Activated CD4-positive, alpha-beta T cell treated with anti-CD3 and anti-CD28 coated beads, Interleukin-2, amount 50 U/mL, for 24 hours (primary cell): ENCODE data around the gene GCH1.
A peak's percentile ranks its signal among the peaks of the same experiment; 100 is the strongest.
"Not testable (repeated sequence)": the region's sequence is repeated elsewhere in the genome, so short reads cannot be mapped to it uniquely, and the experiment has no call there.

ENCODE experiments used
- DNase-seq, 2 donors: peaks; one replicate each; pipeline ENCODE4 v3.0.0-alpha.2; 2020; ENCODE audit warnings: low read depth in 1 of 2, low spot score in 1 of 2

The GCH1 gene

GRCh38 chr14:54908973-54909372, 6.3 kb upstream of the GCH1 start:
- not testable (repeated sequence) for DNase-seq

DNA sequence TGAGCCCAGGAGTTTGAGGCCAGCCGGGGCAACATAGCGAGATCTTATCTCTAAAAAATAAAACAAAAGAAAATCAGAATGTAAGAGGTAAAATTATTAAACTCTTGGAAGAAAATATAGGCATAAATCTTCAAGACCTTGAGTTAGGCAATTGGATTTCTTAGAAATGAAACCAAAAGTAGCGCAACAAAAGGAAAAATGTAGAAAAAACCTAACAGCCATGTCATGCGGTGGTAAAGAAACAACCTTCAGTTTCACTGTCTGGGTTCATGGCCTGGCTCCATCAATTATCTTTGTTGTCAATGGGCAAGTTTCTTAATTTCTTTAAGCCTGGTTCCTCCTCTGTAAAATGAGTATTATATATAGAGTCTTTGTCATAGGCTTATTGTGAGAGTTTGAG, 5.6 kb upstream of the GCH1 start:
- DNase-seq = no peak

GRCh38 chr14:54906075-54906474, 3.4 kb upstream of the GCH1 start:
- DNase-seq = no peak

DNA sequence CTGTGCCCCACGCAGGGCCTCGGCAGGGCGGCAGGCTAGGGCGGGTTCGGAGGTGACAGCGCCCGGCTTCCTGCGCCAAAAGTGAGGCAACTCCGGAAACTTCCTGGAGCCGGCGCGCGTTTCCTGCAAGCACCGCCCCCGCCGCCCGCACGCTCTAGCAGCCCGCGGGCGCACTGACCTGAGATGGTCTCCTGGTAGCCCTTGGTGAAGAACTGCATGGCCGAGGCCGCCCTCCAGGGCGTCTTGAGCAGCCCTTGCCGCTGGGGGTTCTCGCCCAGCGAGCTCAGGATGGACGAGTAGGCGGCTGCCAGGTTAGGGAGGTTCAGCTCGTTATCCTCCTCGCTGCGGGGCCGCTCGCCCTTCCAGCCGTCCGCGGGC, 494 bp downstream of the GCH1 start:
- peak; percentile 57 to 69 for DNase-seq

- no peak for DNase-seq
Measured at GRCh38 chr14:54901380-54902142, 1.1 kb downstream of the GCH1 start.

DNA sequence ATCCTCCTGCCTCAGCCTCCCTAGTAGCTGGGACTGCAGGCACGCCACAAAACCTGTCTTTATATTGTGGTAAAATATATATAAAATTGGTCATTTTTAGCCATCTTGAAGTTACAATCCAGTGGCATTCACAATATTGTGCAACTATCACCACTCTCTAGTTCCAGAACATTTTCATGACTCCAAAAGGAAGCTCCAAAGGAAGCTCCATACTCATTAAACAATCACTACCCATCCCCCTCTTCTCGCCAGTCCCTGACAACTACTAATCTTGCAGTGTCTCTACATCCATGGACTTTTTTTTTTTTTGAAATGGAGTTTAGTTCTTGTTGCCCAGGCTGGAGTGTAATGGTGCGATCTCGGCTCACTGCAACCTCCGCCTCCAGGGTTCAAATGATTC, 3.1 kb downstream of the GCH1 start:
- no peak for DNase-seq

DNA sequence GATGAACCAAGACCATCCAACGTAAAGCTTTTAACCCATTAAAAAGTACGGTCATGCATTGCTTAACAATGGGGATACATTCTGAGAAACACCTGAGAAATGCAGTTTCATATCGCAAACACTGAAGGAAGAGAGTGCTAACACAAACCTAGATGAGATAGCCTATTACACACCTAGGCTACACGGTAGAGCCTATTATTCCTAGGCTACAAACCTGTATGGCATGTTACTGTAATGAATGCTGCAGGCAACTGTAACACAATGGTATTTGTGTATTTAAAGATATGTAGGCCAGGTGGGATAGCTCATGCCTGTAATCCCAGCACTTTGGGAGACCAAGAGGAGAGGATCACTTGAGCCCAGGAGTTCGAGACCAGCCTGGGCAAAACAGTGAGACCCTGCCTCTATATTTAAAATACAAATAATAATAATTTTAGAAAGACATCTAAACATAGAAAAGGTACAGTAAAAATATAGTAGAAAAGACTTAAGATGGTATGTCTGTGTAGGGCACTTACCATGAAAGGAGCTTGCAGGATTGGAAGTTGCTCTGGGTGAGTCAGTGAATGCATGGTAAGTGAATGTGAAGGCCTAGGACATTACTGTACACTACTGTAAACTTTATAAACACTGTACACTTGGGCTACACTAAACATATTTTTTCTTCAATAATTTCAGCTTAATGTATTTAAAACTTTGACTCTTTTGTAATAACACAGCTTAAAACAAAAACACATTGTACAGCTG, 4.6 kb downstream of the GCH1 start:
- not testable (repeated sequence) for DNase-seq

- no peak for DNase-seq
Measured at GRCh38 chr14:54895683-54896082, 6.9 kb downstream of the GCH1 start.

GRCh38 chr14:54894995-54895394, 7.6 kb downstream of the GCH1 start:
- no peak for DNase-seq

- DNase-seq = peak in 1 of 2 donors; percentile 30
Measured at GRCh38 chr14:54893151-54893760, 9.4 kb downstream of the GCH1 start.

DNA sequence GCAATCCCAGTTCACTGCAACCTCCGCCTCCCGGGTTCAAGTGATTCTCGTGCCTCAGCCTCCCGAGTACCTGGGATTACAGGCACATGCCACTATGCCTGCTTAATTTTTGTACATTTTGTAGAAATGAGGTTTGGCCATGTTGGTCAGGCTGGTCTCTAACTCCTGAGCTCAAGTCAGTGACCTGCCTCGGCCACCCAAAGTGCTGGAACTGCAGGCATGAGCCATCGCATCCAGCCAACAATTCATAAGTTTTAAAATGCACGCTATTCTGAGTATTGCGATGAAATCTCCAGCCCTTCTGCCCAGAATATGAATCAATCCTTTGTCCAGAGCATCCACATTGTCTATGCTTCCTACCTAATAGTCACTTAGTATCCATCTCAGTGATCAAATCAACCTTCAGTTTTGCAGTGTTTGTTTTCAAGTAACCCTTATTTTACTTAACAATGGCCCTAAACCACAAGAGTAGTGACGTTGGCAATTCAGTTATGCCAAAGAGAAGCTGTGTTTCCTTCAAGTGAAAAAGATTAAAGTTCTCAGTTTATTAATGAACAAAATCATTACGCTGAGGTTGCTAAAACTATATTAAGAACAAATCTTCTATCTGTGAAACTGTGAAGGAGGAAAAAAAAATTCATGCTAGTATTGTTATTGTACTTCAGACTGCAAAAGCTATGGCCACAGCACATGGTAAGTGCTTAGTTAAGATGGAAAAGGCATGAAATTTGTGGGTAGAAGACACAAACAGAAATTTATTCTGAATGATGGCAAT, 11.0 kb downstream of the GCH1 start:
- no peak for DNase-seq

DNA sequence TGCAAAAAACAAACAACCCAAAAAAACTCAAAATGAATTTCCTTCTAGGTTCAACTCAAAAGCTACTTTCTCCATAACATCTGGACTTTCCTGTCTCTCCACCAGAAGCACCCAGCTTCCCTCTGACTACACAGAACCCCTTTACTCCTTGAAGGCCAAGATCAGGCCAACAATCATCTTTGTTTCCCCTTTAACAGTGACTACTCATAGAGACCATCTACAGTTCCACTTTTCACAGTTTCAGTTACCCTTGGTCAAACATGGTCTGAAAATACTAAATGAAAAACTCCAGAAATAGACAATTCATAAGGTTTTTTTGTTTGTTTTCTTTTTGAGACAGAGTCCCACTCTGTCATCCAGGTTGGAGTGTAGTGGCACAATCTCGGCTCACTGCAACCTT, 11.8 kb downstream of the GCH1 start:
- no peak for DNase-seq

GRCh38 chr14:54889919-54890318, 12.7 kb downstream of the GCH1 start:
- DNase-seq = no peak

- DNase-seq = no peak
Measured at GRCh38 chr14:54882521-54882920, 20.1 kb downstream of the GCH1 start.

DNA sequence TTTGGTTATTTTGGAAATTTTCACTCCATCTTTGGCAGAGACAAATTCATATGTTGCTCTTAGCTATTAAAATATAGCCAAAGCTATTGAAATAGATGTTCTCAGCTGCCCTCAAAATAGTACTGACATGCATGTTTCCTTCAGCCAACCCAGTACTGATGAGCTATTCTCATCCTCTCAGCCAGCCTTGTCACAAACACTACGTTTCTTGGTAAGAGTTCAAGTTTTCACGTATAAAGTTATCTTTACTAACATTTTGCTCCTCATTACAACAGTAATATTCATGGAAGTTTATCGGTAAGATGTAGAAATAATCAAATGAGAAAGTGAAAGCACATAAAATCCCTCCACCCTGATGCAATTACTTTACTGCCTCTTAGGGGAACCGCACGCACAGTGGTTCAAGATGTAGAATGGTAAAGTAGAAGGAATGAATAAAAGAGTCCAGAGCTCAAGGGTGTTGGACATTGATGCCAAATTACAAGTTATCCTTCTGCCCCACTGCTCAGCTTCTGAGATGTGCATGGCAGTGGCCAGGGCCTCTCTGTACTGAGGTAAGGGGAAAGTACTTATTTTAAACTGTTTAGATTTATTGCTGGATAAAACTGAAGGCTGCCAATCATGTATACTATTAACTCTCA, 20.7 kb downstream of the GCH1 start:
- peak in 1 of 2 donors; percentile 12 for DNase-seq

GRCh38 chr14:54881235-54881760, 21.3 kb downstream of the GCH1 start:
- DNase-seq = peak in 1 of 2 donors; percentile 13

DNA sequence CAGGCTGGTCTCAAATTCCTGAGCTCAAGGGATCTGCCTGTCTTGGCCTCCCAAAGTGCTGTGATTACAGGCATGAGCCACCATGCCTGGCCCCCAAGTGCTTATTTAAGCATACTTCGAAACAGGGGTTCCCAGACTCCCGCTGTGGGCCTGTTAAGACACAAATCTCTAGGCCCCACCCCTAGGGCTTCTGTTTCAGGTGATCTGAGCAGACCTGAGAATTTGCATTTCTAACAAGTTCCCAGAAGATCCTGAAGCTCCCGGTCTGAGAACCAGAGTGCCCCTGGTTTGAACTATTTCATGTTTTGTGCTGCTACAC, 25.0 kb downstream of the GCH1 start:
- DNase-seq = no peak

DNA sequence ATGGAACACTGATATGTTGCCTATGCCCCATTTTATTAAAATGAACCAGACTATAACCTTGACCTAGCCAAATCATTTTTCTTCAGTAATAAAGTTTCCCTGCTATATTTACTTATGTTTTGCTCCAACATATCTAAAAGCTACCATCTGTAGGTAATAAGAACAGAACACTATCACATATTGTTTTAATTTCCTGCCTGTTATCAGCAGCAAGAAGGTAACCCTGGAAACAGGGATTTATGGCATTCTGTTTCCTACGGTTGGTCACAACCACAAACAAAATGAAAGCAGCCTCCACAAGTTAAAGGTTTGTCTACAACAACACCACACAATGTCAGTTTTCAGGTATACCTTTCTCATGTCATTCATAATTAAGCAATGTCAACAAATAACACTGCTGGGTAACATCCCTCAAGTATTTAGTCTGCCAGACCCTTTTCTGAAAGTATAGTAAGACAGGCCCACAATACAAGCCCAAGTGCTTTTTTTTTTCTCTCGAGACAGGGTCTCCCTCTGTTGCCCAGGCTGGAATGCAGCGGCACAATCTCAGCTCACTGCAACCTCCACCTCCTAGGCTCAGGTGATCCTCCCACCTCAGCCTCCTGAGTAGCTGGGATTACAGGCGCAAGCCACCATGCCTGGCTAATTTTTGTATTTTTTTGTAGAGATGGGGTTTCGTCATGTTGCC, 25.5 kb downstream of the GCH1 start:
- DNase-seq = no peak

GRCh38 chr14:54875648-54876047, 27.0 kb downstream of the GCH1 start:
- not testable (repeated sequence) for DNase-seq
